IPS-15b (cell line): ENCODE data around the gene SAMD4B.

Experiments used
- H3K27me3 ChIP-seq: one replicate; pipeline ENCODE4 v1.6.1; 2013; ENCODE audit warnings: low read length; ENCODE audit not compliant: control insufficient read depth, insufficient read depth
- H3K36me3 ChIP-seq: one replicate; pipeline ENCODE4 v1.6.1; 2013; ENCODE audit warnings: low read length; ENCODE audit not compliant: control insufficient read depth, insufficient read depth
- H3K4me1 ChIP-seq: one replicate; pipeline ENCODE4 v1.6.1; 2013; ENCODE audit warnings: mild to moderate bottlenecking, low read length; ENCODE audit not compliant: control insufficient read depth, insufficient read depth
- H3K4me3 ChIP-seq: one replicate; pipeline ENCODE4 v1.5.1; 2013; ENCODE audit warnings: low read depth, low read length
- H3K9ac ChIP-seq: one replicate; pipeline ENCODE4 v1.6.1; 2013; ENCODE audit warnings: low read depth, mild to moderate bottlenecking, low read length
- H3K9me3 ChIP-seq: one replicate; pipeline ENCODE4 v1.6.1; 2013; ENCODE audit warnings: mild to moderate bottlenecking, low read length; ENCODE audit not compliant: control insufficient read depth, insufficient read depth

Gene SAMD4B

GRCh38 chr19:39380521-39381502, 38.6 kb downstream of the SAMD4B start:
- H3K9ac ChIP-seq: no peak overlapping the region
- no peaks in the 10 kb centered on the region for H3K9me3 ChIP-seq
- no peak overlapping the region for H3K4me3 ChIP-seq
- peaks cover 63% of the 10 kb centered on the region for H3K36me3 ChIP-seq
- no peaks in the 10 kb centered on the region for H3K27me3 ChIP-seq
- H3K4me1 ChIP-seq: no peaks in the 10 kb centered on the region

DNA sequence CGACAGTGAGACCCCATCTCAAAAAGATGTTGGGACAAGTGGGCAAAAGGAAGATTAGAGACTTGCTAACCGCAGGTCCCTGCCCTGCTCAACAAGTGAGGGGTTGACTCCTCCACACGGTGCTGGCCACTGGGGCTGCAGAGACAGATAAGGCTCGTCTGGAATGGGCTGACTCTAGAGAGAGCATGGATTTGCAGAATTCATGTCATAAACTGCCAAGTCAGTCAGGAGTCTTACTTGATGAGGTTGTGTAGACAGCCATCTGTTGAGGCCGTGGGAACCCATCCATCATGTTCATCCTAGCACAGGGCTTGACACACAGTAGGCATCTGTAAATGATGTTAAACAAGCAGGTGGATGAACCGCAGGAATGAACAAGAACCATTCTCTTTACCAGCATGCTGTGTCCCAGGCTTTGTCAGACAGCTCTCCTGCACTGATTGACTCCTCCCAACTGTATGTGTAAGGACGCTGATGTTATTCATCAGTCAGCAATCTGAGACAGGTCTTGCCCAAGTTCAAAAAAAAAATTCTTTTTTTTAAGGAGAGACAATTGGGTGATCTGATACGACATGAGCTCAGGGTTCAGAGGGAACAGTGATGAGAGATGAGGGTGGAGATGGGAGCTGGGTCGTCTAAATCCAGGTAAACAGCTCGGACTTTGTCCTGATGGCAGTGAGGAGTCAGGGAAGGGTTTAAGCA, 39.8 kb downstream of the SAMD4B start:
- Histone ChIP-seq H3K27me3 (no peaks in the 10 kb centered on the region), H3K9me3 (no peaks in the 10 kb centered on the region), H3K4me1 (no peaks in the 10 kb centered on the region), H3K4me3 (no peak overlapping the region), H3K36me3 (peaks cover 60% of the 10 kb centered on the region), H3K9ac (no peak overlapping the region)

GRCh38 chr19:39382991-39383828, 41.0 kb downstream of the SAMD4B start:
- no peaks in the 10 kb centered on the region for H3K9me3 ChIP-seq
- H3K27me3 ChIP-seq: no peaks in the 10 kb centered on the region
- no peak overlapping the region for H3K4me3 ChIP-seq
- H3K4me1 ChIP-seq: no peaks in the 10 kb centered on the region
- peaks cover 52% of the 10 kb centered on the region for H3K36me3 ChIP-seq
- no peak overlapping the region for H3K9ac ChIP-seq

DNA sequence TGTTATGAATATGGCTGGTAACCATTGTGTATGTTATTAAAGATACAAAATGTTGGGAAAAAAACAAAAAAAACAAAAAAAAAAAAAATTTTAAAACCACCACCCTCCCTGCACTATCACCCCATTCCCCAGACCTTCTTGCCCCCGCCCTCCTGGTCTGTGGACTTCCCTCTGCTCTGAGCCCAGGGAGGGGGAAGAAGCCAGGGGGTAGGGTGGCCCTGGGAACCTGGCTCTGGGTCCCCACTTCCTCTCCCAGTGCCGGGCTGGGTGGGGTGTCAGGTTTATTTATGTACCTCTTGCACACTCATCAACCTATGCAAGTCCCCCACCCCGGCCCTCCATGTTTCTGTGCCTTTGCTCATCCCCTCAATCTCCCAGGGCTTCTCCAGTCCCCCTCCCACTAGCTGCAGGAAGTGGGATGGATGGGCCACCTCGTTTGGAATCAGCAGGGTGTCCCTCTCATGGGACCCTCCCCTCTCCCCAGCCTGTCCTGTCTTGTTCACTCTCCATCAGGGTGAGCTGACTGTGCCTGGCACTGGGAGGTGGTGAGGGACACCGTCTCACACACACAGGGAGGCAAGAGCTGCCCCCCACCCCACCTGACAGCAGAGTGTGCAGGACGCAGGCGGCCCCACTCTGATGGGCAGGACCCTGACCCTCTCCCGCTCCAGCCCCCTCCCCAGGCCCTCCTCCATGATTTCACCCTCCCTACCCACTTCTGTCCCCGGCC, 42.8 kb downstream of the SAMD4B start:
- Histone ChIP-seq H3K4me3 (no peak overlapping the region), H3K27me3 (no peaks in the 10 kb centered on the region), H3K9me3 (no peaks in the 10 kb centered on the region), H3K9ac (no peak overlapping the region), H3K36me3 (peaks cover 52% of the 10 kb centered on the region), H3K4me1 (peaks cover 2% of the 10 kb centered on the region)

- Histone ChIP-seq H3K36me3 (peaks cover 43% of the 10 kb centered on the region), H3K4me3 (no peak overlapping the region), H3K4me1 (peaks cover 2% of the 10 kb centered on the region), H3K9ac (no peak overlapping the region), H3K27me3 (no peaks in the 10 kb centered on the region), H3K9me3 (no peaks in the 10 kb centered on the region)
Observed at GRCh38 chr19:39385629-39386411, 43.6 kb downstream of the SAMD4B start.

DNA sequence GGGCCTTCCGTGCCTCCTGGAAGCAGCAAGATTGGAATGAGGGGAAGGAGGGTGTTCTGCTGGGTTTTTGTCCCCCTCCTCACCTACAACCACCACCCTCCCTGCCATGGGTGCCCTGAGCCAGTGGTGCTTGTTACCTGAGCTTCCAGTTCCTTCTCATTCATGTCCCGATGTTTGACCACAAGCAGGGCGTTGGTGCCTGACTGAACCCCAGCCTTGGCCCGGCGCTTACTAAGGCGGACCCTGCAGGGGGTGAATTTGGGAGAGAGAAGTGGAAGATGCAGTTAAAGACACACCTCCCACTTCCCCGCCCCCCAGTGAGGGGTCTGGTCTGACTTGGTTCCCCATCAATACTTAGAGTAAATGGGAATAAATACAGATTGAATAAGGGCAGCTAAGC, 44.3 kb downstream of the SAMD4B start:
- Histone ChIP-seq H3K27me3 (no peaks in the 10 kb centered on the region), H3K4me1 (peaks cover 2% of the 10 kb centered on the region), H3K4me3 (no peak overlapping the region), H3K36me3 (peaks cover 36% of the 10 kb centered on the region), H3K9me3 (no peaks in the 10 kb centered on the region), H3K9ac (no peak overlapping the region)

DNA sequence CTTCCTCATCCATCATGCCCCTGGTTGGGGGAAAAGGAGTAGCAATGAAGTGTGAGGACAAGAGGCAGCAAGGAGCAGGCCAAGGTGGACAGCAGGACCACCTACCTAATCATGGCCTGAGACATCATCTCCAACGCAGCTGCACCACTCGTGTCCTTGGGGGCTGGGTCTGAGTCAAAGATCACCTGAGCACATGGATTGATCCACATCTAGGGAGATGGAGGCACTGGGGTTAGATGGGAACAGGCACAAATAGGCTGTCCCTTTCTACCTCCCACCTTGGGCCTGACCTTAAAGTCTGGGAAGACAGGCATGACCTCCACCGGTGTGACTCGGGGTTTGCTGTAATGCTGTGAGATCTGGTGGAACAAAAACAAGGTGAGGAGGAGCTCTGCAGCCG, 46.4 kb downstream of the SAMD4B start:
- no peak overlapping the region for H3K4me3 ChIP-seq
- peaks cover 2% of the 10 kb centered on the region for H3K4me1 ChIP-seq
- H3K27me3 ChIP-seq: no peaks in the 10 kb centered on the region
- no peaks in the 10 kb centered on the region for H3K9me3 ChIP-seq
- H3K9ac ChIP-seq: no peak overlapping the region
- H3K36me3 ChIP-seq: peaks cover 25% of the 10 kb centered on the region

GRCh38 chr19:39389631-39390414, 47.6 kb downstream of the SAMD4B start:
- no peaks in the 10 kb centered on the region for H3K9me3 ChIP-seq
- no peaks in the 10 kb centered on the region for H3K27me3 ChIP-seq
- H3K9ac ChIP-seq: peak overlapping the region; percentile 86
- peaks cover 28% of the 10 kb centered on the region for H3K36me3 ChIP-seq
- peak overlapping the region; percentile 73 for H3K4me3 ChIP-seq
- peaks cover 2% of the 10 kb centered on the region for H3K4me1 ChIP-seq

DNA sequence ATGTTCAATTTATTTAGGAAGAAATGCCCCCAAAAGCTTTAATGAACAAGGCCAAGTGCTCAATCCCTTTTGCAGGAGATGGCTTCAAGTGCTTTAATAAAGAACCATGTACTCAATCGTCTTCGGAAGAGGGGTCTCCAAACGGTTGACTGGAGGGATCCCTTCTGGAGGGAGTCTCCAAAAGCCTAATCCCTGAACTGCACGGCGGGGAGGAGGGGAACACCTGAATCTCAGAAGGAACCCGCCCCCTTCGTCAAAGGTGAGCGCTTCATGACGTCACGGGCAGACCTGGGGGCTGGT, 48.2 kb downstream of the SAMD4B start:
- peaks cover 26% of the 10 kb centered on the region for H3K36me3 ChIP-seq
- peak overlapping the region; percentile 73 for H3K4me3 ChIP-seq
- H3K9ac ChIP-seq: peak overlapping the region; percentile 86
- H3K4me1 ChIP-seq: peaks cover 2% of the 10 kb centered on the region
- H3K9me3 ChIP-seq: no peaks in the 10 kb centered on the region
- H3K27me3 ChIP-seq: no peaks in the 10 kb centered on the region

DNA sequence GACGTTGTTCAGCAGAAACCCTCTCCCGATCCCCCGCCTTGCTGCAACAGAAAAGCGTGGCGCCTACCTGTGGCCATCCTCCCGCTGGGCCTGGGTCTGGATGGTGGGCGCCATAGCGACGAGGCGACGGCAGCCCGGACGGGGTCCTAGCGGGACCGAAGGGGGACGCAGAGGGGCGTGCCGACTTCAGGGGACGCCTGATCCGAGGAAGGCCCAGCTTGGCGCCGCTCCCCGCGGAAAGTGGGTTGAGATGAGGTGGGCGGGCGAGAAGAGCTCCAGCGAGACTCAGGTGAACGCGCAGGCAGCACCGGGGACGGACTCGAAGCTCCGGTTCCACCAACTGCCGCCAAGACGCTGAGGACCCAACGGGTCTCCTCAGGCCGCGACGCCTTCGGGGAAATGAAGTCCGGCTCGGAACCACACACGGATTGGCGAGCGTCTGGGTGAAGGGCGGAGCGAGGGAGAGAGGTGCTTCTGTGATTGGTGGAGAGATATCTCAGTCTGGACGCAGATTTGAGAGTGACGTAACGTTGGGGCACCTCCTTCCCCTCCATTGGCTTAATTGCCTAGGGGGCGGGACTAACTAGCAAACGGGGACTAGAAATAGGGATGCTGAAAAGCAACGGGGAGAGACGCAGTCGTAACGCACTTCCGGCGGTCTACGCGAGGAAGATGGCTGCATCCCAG, 48.7 kb downstream of the SAMD4B start, which contains the start of the genes MED29 and PAF1:
MED29 (plus strand) TSS at position 628 of the 687 bp plus-strand sequence; CDS start at position 673, 45 bp downstream.
PAF1 (minus strand) TSS at position 356 of the 687 bp plus-strand sequence; CDS start at position 114, 242 bp downstream.
- H3K4me1 ChIP-seq: peaks cover 2% of the 10 kb centered on the region
- no peaks in the 10 kb centered on the region for H3K9me3 ChIP-seq
- peaks cover 25% of the 10 kb centered on the region for H3K36me3 ChIP-seq
- no peaks in the 10 kb centered on the region for H3K27me3 ChIP-seq
- peak within 1 kb of the TSS; percentile 87 for H3K9ac ChIP-seq
- peak within 1 kb of the TSS; percentile 93 for H3K4me3 ChIP-seq
